Neural cell (in vitro differentiated cells): ENCODE results near the gene RAI1. TPM values are rescaled to one million over a fixed set of nuclear protein-coding genes. Genes with fewer than 3 reads are reported as not detected.

Experiments used
- H2AFZ ChIP-seq: fragments of 200-600, 300-800 bp; sonication (generic), shearing (Covaris generic); 2 replicates; pipeline ENCODE4 v1.6.0; 2014; ENCODE audit warnings: low read depth, mild to moderate bottlenecking, antibody characterized with exemption, low read length, moderate library complexity
- H3F3A ChIP-seq: fragments of 200-600 bp; shearing (Covaris generic); 2 replicates; pipeline ENCODE4 v1.6.1; 2016; ENCODE audit warnings: mild to moderate bottlenecking, moderate library complexity, mixed read lengths, antibody characterized with exemption, low read length; ENCODE audit not compliant: insufficient read depth, poor library complexity, severe bottlenecking
- H3K27ac ChIP-seq: fragments of 200-600, 300-800 bp; sonication (generic), shearing (Covaris generic); 2 replicates; pipeline ENCODE4 v1.5.1; 2014; ENCODE audit warnings: mild to moderate bottlenecking, low read length, moderate library complexity
- H3K27me3 ChIP-seq: fragments of 300-800, 200-600 bp; sonication (generic), shearing (Covaris generic); 2 replicates; pipeline ENCODE4 v1.6.0; 2014; ENCODE audit warnings: mild to moderate bottlenecking, low read depth, low read length, moderate library complexity; ENCODE audit not compliant: insufficient read depth
- H3K36me3 ChIP-seq: fragments of 300-800, 200-600 bp; sonication (generic), shearing (Covaris generic); 2 replicates; pipeline ENCODE4 v1.5.1; 2014; ENCODE audit warnings: mild to moderate bottlenecking, antibody characterized with exemption, low read length, moderate library complexity; ENCODE audit not compliant: insufficient read depth
- H3K4me2 ChIP-seq: fragments of 300-800, 200-600 bp; sonication (generic), shearing (Covaris generic); 2 replicates; pipeline ENCODE4 v1.6.0; 2014; ENCODE audit warnings: mild to moderate bottlenecking, low read length
- H3K4me3 ChIP-seq: fragments of 300-800, 200-600 bp; sonication (generic), shearing (Covaris generic); 2 replicates; pipeline ENCODE4 v1.5.1; 2014; ENCODE audit warnings: mild to moderate bottlenecking, low read length, moderate library complexity
- H3K79me2 ChIP-seq: fragments of 200-600 bp; shearing (Covaris generic); replicated peaks from 2 replicates; pipeline ENCODE4 v1.6.0; 2014; ENCODE audit warnings: mild to moderate bottlenecking, low read length, moderate library complexity; ENCODE audit not compliant: insufficient read depth
- H3K9ac ChIP-seq: fragments of 300-800, 200-600 bp; sonication (generic), shearing (Covaris generic); 2 replicates; pipeline ENCODE4 v1.6.1; 2016; ENCODE audit warnings: mild to moderate bottlenecking, low read length, mixed read lengths
- H3K9me2 ChIP-seq: fragments of 200-600 bp; shearing (Covaris generic); 2 replicates; pipeline ENCODE4 v1.6.1; 2016; ENCODE audit warnings: mild to moderate bottlenecking, low read length, mixed read lengths; ENCODE audit not compliant: insufficient read depth
- H3K9me3 ChIP-seq: fragments of 200-600, 300-800 bp; sonication (generic), shearing (Covaris generic); 2 replicates; pipeline ENCODE4 v1.6.1; 2016; ENCODE audit warnings: mild to moderate bottlenecking, mixed run types, low read length, moderate library complexity, mixed read lengths
- H4K20me1 ChIP-seq: fragments of 200-600 bp; shearing (Covaris generic); 2 replicates; pipeline ENCODE4 v1.6.1; 2016; ENCODE audit warnings: mild to moderate bottlenecking, mixed run types; ENCODE audit not compliant: insufficient read depth
- EP300 ChIP-seq: fragments of 450-650 bp; conservative IDR thresholded peaks from 2 replicates; pipeline ENCODE4 v1.6.1; 2014; ENCODE audit warnings: antibody characterized with exemption, mild to moderate bottlenecking, moderate library complexity; ENCODE audit not compliant: poor library complexity, severe bottlenecking
- EZH2 ChIP-seq: fragments of 200-600, 300-800 bp; shearing (Covaris generic), sonication (generic); IDR thresholded peaks from 2 replicates; pipeline ENCODE4 v1.6.1; 2014; ENCODE audit warnings: antibody characterized with exemption, low read length, borderline replicate concordance, mild to moderate bottlenecking; ENCODE audit not compliant: insufficient read depth, poor library complexity, severe bottlenecking
- MXI1 ChIP-seq: fragments of 450-650 bp; conservative IDR thresholded peaks from 2 replicates; pipeline ENCODE4 v1.6.1; 2014; ENCODE audit warnings: antibody characterized with exemption, mild to moderate bottlenecking; ENCODE audit not compliant: poor library complexity, severe bottlenecking
- POLR2AphosphoS5 ChIP-seq: IDR thresholded peaks from 2 replicates; pipeline ENCODE4 v1.6.1; 2012
- RAD21 ChIP-seq: fragments of 450-650 bp; conservative IDR thresholded peaks from 2 replicates; pipeline ENCODE4 v1.6.1; 2014; ENCODE audit warnings: antibody characterized with exemption, mild to moderate bottlenecking, moderate library complexity
- SMC3 ChIP-seq: fragments of 450-650 bp; conservative IDR thresholded peaks from 2 replicates; pipeline ENCODE4 v1.6.1; 2014; ENCODE audit warnings: antibody characterized with exemption, mild to moderate bottlenecking, moderate library complexity; ENCODE audit not compliant: poor library complexity
- TAF1 ChIP-seq: IDR thresholded peaks from 2 replicates; pipeline ENCODE4 v1.6.1; 2012; ENCODE audit warnings: low read depth
- polyA plus RNA-seq: library from polyadenylated mRNA; depleted of rRNA; stranded (reverse); fragments of >200 nt; gene quantifications from 2 replicates; pipeline ENCODE4 v1.2.3, GENCODE V29; 2014
- TF ChIP-seq, protein P1 (sequence below): fragments of 450-650 bp; IDR thresholded peaks from 2 replicates; pipeline ENCODE4 v1.5.1; 2014; ENCODE audit warnings: antibody characterized with exemption, mild to moderate bottlenecking, moderate library complexity; ENCODE audit not compliant: poor library complexity, severe bottlenecking
- TF ChIP-seq, protein P2 (sequence below): IDR thresholded peaks from 2 replicates; pipeline ENCODE4 v1.6.1; 2012; ENCODE audit warnings: borderline replicate concordance

The RAI1 gene
- polyA plus RNA-seq, 1 donor from 2014 or later = 16.9 TPM

DNA sequence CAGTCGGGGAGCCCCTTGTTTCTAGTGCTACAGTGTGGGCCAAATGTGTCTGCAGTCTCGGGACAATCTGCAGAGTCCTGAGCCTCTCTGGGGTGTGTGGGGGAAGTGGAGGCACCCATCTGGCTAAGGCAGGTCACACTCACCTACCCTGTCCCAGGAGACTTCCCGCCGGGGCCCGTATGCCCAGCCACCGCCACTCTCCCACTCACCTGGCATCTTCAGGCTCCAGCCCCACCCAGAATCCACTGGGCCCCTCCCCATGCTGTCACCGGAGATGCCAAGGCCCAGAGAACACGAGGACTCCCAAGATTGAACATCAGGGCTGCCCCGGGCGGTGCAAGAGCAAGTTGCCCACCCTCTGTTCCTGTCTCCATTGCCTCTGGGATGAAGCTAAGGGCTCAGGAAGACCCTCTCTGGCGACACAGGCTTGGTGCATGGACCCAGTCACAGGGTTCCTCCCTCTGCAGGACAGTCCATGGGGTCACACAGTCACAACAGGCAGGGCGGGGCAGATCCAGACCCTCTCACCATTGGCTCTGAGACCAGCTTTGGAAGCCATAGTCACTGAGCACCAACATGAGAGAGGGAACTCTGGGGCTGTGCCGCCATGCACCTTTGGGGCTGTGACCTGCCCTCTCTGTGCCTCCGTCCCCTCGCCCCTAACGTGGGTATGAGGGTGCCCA, 117.5 kb downstream of the RAI1 start:
- no peaks in the 10 kb centered on the region for H3K27me3 ChIP-seq
- H4K20me1 ChIP-seq = peaks cover 15% of the 10 kb centered on the region
- H3K9me3 ChIP-seq = no peaks in the 10 kb centered on the region
- H3K9me2 ChIP-seq = no peaks in the 10 kb centered on the region
- H3K36me3 ChIP-seq = peaks cover 17% of the 10 kb centered on the region
- no peak overlapping the region for H3K4me3 ChIP-seq
- H3K4me2 ChIP-seq = no peak overlapping the region
- TF ChIP-seq SMC3 (no peak), MXI1 (no peak), EZH2 (no peak), POLR2AphosphoS5 (no peak), RAD21 (no peak), EP300 (no peak), TAF1 (no peak)
- TF ChIP-seq, protein P1, sequence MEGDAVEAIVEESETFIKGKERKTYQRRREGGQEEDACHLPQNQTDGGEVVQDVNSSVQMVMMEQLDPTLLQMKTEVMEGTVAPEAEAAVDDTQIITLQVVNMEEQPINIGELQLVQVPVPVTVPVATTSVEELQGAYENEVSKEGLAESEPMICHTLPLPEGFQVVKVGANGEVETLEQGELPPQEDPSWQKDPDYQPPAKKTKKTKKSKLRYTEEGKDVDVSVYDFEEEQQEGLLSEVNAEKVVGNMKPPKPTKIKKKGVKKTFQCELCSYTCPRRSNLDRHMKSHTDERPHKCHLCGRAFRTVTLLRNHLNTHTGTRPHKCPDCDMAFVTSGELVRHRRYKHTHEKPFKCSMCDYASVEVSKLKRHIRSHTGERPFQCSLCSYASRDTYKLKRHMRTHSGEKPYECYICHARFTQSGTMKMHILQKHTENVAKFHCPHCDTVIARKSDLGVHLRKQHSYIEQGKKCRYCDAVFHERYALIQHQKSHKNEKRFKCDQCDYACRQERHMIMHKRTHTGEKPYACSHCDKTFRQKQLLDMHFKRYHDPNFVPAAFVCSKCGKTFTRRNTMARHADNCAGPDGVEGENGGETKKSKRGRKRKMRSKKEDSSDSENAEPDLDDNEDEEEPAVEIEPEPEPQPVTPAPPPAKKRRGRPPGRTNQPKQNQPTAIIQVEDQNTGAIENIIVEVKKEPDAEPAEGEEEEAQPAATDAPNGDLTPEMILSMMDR = no peak
- TF ChIP-seq, protein P2, sequence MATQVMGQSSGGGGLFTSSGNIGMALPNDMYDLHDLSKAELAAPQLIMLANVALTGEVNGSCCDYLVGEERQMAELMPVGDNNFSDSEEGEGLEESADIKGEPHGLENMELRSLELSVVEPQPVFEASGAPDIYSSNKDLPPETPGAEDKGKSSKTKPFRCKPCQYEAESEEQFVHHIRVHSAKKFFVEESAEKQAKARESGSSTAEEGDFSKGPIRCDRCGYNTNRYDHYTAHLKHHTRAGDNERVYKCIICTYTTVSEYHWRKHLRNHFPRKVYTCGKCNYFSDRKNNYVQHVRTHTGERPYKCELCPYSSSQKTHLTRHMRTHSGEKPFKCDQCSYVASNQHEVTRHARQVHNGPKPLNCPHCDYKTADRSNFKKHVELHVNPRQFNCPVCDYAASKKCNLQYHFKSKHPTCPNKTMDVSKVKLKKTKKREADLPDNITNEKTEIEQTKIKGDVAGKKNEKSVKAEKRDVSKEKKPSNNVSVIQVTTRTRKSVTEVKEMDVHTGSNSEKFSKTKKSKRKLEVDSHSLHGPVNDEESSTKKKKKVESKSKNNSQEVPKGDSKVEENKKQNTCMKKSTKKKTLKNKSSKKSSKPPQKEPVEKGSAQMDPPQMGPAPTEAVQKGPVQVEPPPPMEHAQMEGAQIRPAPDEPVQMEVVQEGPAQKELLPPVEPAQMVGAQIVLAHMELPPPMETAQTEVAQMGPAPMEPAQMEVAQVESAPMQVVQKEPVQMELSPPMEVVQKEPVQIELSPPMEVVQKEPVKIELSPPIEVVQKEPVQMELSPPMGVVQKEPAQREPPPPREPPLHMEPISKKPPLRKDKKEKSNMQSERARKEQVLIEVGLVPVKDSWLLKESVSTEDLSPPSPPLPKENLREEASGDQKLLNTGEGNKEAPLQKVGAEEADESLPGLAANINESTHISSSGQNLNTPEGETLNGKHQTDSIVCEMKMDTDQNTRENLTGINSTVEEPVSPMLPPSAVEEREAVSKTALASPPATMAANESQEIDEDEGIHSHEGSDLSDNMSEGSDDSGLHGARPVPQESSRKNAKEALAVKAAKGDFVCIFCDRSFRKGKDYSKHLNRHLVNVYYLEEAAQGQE = no peak
- no peak overlapping the region for H2AFZ ChIP-seq
- peaks cover 4% of the 10 kb centered on the region for H3F3A ChIP-seq
- H3K79me2 ChIP-seq = peaks cover 64% of the 10 kb centered on the region
- H3K9ac ChIP-seq = no peak overlapping the region
- H3K27ac ChIP-seq = no peak overlapping the region

DNA sequence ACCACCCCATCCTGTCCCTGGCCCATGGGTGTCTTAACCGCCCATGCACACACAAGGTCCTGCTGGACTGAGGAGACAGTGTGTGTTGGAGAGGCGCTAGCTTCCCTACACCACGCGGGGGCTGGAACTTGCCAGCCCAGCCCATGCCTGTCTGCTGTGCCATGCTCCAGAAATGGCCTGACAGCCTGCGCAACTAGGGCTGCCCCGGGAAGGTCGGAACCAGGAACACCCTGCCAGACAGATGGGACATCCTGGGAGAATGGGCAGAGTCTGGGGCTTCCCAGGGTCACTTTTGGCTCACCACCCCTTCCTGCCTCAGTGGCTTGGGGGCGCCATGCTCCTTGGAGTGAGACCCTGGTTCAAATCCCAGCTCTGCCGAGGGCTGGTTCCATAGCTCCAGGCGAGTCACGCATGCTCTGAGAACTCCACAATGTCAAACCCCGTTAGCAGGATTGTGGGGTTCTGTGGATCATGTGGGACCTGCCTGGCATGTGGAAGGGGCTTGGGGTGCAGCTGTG, 119.3 kb downstream of the RAI1 start:
- Histone ChIP-seq H3K9me3 (no peaks in the 10 kb centered on the region), H2AFZ (no peak overlapping the region), H3K9me2 (no peaks in the 10 kb centered on the region), H3K27ac (no peak overlapping the region), H3K27me3 (no peaks in the 10 kb centered on the region), H4K20me1 (peaks cover 15% of the 10 kb centered on the region), H3F3A (peaks cover 4% of the 10 kb centered on the region), H3K4me2 (no peak overlapping the region), H3K4me3 (no peak overlapping the region), H3K9ac (no peak overlapping the region), H3K36me3 (peaks cover 11% of the 10 kb centered on the region), H3K79me2 (peaks cover 62% of the 10 kb centered on the region)
- TF ChIP-seq RAD21 (no peak), EP300 (no peak), POLR2AphosphoS5 (no peak), EZH2 (no peak), SMC3 (no peak)
